ENCODE data around the gene SYT7. TPM values are rescaled to one million over a fixed set of nuclear protein-coding genes. Genes with fewer than 3 reads are reported as not detected.

SYT7 gene
- polyA plus RNA-seq, 3 donors = 5.0 to 6.5 (median 5.0) TPM

- no peak for DNase-seq
These were observed 25.6 kb downstream of the SYT7 start for GRCh38 chr11:61555051-61555969.

- no peak for DNase-seq
These were observed 26.5 kb downstream of the SYT7 start for GRCh38 chr11:61554172-61554988.

- DNase-seq = no peak
These were observed 27.3 kb downstream of the SYT7 start for GRCh38 chr11:61553373-61554171.

- DNase-seq = no peak
These were observed 28.7 kb downstream of the SYT7 start for GRCh38 chr11:61552108-61552635.

- DNase-seq = no peak
These were observed 29.2 kb downstream of the SYT7 start for GRCh38 chr11:61551634-61552033.

- DNase-seq = no peak
These were observed 30.1 kb downstream of the SYT7 start for GRCh38 chr11:61550665-61551227.

GRCh38 chr11:61549662-61550568 lies 31.0 kb downstream of the SYT7 start:
- no peak for DNase-seq

- DNase-seq = no peak
These were observed 31.7 kb downstream of the SYT7 start for GRCh38 chr11:61549177-61549576.

GRCh38 chr11:61547246-61547645 lies 33.6 kb downstream of the SYT7 start:
- no peak for DNase-seq

GRCh38 chr11:61546663-61547062 lies 34.2 kb downstream of the SYT7 start:
- no peak for DNase-seq

GRCh38 chr11:61545921-61546320 lies 35.0 kb downstream of the SYT7 start:
- no peak for DNase-seq

GRCh38 chr11:61545341-61545740 lies 35.5 kb downstream of the SYT7 start:
- DNase-seq = no peak

- no peak for DNase-seq
These were observed 36.4 kb downstream of the SYT7 start for GRCh38 chr11:61544466-61544865.

- DNase-seq = no peak
These were observed 37.1 kb downstream of the SYT7 start for GRCh38 chr11:61543606-61544306.

- no peak for DNase-seq
These were observed 38.2 kb downstream of the SYT7 start for GRCh38 chr11:61542705-61543104.

GRCh38 chr11:61542024-61542461 lies 38.8 kb downstream of the SYT7 start:
- no peak for DNase-seq

- DNase-seq = no peak
These were observed 39.3 kb downstream of the SYT7 start for GRCh38 chr11:61541598-61541997.

- DNase-seq = no peak
These were observed 40.3 kb downstream of the SYT7 start for GRCh38 chr11:61540528-61540927.

- no peak for DNase-seq
These were observed 41.0 kb downstream of the SYT7 start for GRCh38 chr11:61539831-61540357.
